Stimulated activated CD4-positive, alpha-beta T cell treated with anti-CD3 and anti-CD28 coated beads, Interleukin-15, amount 100 ng/mL, for 24 hours (primary cell): Measurements from ENCODE around the gene SAE1.
"Not testable (repeated sequence)": the region's sequence is repeated elsewhere in the genome, so short reads cannot be mapped to it uniquely, and the experiment has no call there.

Experiments
- DNase-seq: peaks from one replicate; pipeline ENCODE4 v3.0.0-alpha.2; 2020

Gene SAE1

GRCh38 chr19:47241919-47242577 is 111.4 kb downstream of the SAE1 start:
- DNase-seq: no peak

DNA sequence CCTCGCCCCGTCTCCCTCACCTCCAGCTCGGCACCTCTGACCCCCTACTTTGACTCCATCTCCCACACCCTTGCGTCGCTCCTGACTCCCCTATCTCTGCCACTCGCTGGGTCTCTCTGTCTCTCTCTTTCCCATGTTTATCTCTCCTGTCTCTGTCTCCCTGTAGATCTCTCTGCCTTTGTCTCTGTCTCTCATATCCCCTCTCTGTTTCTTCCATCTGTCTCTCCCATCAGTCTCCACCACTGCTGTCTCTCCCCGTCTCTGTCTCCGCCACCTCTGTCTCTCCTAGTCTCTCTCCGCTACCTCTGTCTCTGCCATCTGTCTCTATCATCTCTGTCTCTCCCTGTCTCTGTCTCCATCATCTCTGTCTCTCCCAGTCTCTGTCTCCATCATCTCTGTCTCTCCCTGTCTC is 112.7 kb downstream of the SAE1 start:
- no peak for DNase-seq

- DNase-seq: peak; percentile 93
Observed at GRCh38 chr19:47243776-47244547, 113.3 kb downstream of the SAE1 start.

- DNase-seq: peak; percentile 88
Observed at GRCh38 chr19:47247308-47247990, 116.8 kb downstream of the SAE1 start.

DNA sequence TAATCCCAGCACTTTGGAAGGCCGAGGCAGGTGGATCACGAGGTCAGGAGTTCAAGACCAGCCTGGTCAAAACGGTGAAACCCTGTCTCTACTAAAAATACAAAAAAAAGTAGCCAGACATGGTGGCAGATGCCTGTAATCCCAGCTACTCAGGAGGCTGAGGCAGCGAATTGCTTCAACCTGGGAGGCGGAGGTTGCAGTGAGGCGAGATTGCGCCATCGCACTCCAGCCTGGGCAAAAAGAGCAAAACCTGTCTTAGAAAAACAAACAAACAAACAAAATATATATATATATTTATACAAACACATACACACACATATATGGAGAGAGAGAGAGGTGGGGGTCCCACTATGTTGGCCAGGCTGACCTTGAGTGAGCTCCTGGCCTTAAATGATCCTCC is 122.4 kb downstream of the SAE1 start:
- not testable (repeated sequence) for DNase-seq

DNA sequence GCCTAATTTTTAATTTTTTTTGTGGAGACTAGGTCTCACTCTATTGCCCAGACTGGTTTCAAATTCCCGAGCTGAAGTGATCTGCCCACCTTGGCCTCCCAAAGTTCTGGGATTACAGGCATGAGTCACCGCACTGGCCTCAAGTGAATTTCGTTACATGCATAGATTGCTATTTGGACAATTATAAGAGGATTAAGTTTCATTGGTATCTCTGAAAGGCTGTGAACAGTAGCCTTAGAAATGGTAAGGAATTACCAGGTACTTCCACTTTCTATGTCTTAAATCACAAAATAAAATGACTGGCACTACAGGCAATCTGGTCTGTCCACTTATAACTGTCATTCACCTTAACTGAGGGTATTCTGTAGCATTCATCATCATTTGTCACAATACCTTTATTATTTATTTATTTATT is 122.8 kb downstream of the SAE1 start:
- no peak for DNase-seq

DNA sequence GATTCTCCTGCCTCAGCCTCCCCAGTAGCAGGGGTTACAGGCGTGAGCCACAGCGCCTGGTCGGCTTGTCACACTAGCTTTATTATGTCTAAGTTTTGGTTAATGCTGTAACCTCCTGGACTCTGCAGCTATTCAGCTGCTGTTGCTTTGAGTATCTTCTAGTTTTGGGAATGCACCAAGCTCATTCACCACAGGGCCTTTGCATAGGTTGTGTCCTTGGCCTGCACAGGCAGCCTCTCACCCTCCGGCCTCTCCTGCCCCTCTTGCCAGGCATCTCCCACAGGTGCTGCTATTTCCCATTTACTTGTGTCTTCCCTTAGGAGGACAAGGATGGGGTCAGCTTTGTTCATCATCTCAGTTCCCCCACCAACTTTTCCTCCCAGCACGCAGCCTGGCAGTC is 123.3 kb downstream of the SAE1 start:
- DNase-seq: no peak

GRCh38 chr19:47255879-47256692 is 125.5 kb downstream of the SAE1 start, which contains the start of gene CCDC9:
TSS of gene CCDC9 (plus strand) at chr19:47256525. CDS start at chr19:47258401, 1,876 bp downstream.
- DNase-seq: peak; percentile 97

GRCh38 chr19:47256693-47257410 is 126.2 kb downstream of the SAE1 start:
- peak; percentile 100 for DNase-seq

DNA sequence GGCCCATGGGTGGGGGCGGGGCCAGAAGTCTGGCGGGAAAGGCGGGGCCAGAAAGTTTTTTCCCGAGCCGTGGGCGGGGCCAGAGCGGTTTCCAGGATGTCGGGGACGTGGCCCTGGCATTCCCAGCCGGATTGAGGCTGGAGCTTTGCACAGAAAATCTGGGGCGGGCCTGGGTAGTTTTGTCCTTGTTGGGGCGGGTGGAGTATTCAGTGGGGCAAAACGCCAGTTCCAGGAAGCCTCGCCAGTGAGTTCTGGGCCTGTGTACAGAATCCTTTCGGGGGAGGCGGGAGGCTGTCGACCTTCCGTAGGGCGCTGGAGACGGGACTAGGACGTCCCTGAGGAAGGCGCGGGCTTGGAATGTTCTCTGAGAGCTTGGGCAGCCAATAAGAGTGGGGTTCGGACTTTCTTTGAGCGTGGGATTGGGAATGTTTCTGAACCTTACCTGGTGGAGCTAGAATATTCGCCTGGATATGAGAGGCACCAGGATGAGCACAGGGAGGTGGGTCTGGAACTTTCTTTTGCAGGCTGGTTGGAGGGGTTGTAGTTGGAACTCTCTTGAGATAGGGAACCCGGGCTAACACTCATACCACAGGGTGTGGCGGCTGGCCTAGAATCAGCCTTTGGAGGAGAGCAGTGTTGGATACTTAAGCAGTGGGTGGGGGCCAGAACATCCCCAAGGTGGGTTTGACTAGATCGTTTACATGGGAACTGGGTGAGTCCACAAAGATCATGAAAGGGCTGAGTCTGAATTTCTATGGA is 127.0 kb downstream of the SAE1 start:
- DNase-seq: no peak

DNA sequence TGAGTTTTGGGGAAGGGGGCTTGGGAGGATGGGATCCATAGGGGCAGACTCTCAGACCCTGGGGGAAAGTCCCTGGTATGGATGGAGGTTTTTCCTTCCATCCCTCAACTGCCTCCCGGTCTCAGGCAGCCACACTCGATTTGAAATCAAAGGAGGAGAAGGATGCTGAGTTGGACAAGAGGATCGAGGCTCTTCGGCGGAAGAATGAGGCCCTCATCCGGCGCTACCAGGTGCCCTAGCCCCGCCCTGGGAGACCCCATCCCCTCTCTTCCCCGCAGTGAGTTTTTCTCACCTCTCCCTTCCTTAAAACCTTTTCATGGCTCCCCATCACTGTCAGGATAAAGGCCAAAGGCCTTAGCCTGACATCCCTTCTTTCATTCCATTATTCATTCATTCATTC is 127.8 kb downstream of the SAE1 start:
- DNase-seq: no peak

- DNase-seq: no peak
Observed at GRCh38 chr19:47258895-47259555, 128.4 kb downstream of the SAE1 start.
